MM.1S (cell line): ENCODE results near the gene KRT34.

Source experiments
- EZH2phosphoT487 ChIP-seq: fragments of 300-600 bp; sonication (generic); IDR thresholded peaks from 2 replicates; pipeline ENCODE4 v1.6.1; 2018; ENCODE audit warnings: antibody characterized with exemption, low read length
- TF ChIP-seq, protein P1 (sequence below): fragments of 300-600 bp; sonication (generic); IDR thresholded peaks from 2 replicates; pipeline ENCODE4 v1.5.1; 2016; ENCODE audit warnings: antibody characterized with exemption, low read length, mixed read lengths

DNA sequence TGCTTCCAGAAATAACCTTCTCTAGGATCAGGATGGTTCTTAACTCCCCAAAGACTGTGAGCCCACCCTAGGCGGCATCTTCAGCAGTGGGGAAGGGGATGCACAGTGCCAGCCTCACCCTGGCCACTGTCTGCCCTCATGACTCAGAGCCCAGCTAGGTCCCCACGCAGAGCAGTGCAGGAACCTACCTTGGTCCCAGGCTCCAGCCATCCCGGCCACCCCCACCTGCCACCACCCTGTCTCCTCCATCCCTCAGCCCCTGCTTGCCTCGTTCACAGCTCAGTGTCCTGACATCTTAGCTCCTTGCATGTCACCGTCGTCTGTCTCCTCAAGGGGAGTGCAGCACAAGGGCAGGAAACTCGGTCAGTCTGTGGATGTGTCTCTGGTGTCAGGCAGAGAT, 50.5 kb downstream of the KRT34 start:
- TF ChIP-seq, protein P1, sequence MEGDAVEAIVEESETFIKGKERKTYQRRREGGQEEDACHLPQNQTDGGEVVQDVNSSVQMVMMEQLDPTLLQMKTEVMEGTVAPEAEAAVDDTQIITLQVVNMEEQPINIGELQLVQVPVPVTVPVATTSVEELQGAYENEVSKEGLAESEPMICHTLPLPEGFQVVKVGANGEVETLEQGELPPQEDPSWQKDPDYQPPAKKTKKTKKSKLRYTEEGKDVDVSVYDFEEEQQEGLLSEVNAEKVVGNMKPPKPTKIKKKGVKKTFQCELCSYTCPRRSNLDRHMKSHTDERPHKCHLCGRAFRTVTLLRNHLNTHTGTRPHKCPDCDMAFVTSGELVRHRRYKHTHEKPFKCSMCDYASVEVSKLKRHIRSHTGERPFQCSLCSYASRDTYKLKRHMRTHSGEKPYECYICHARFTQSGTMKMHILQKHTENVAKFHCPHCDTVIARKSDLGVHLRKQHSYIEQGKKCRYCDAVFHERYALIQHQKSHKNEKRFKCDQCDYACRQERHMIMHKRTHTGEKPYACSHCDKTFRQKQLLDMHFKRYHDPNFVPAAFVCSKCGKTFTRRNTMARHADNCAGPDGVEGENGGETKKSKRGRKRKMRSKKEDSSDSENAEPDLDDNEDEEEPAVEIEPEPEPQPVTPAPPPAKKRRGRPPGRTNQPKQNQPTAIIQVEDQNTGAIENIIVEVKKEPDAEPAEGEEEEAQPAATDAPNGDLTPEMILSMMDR = no peak
- no peak for TF ChIP-seq EZH2phosphoT487
